HG02763 (cell line): ENCODE results near the gene ADSS1.

Experiments used
- ATAC-seq: cut with Tn5 transposase; IDR thresholded peaks from one replicate; pipeline ENCODE4 v1.9.1; 2021; ENCODE audit warnings: mild to moderate bottlenecking, moderate library complexity; ENCODE audit not compliant: unreplicated experiment

Gene ADSS1

GRCh38 chr14:104731320-104732294 is 7.6 kb downstream of the ADSS1 start:
- ATAC-seq, result no peak

- ATAC-seq, result no peak
Measured at GRCh38 chr14:104732355-104732804, 8.4 kb downstream of the ADSS1 start.

GRCh38 chr14:104732931-104733681 is 9.1 kb downstream of the ADSS1 start:
- ATAC-seq, result no peak

- no peak for ATAC-seq
Measured at GRCh38 chr14:104734051-104734587, 10.1 kb downstream of the ADSS1 start.

GRCh38 chr14:104734601-104734990 is 10.6 kb downstream of the ADSS1 start:
- ATAC-seq, result no peak

- no peak for ATAC-seq
Measured at GRCh38 chr14:104734991-104735779, 11.2 kb downstream of the ADSS1 start.

- no peak for ATAC-seq
Measured at GRCh38 chr14:104735830-104736642, 12.0 kb downstream of the ADSS1 start.

- no peak for ATAC-seq
Measured at GRCh38 chr14:104738375-104739019, 14.5 kb downstream of the ADSS1 start.

- ATAC-seq, result no peak
Measured at GRCh38 chr14:104739026-104739425, 15.0 kb downstream of the ADSS1 start.

- no peak for ATAC-seq
Measured at GRCh38 chr14:104739546-104740516, 15.8 kb downstream of the ADSS1 start.

GRCh38 chr14:104741108-104741802 is 17.2 kb downstream of the ADSS1 start:
- no peak for ATAC-seq

GRCh38 chr14:104741803-104742251 is 17.8 kb downstream of the ADSS1 start:
- ATAC-seq, result no peak

- no peak for ATAC-seq
Measured at GRCh38 chr14:104742586-104743455, 18.8 kb downstream of the ADSS1 start.

GRCh38 chr14:104743461-104744380 is 19.7 kb downstream of the ADSS1 start:
- ATAC-seq, result no peak

- ATAC-seq, result no peak
Measured at GRCh38 chr14:104744484-104744883, 20.5 kb downstream of the ADSS1 start.
